DND-41 (cell line): ENCODE results near the gene FRMD3.

Experiments used
- ATAC-seq: fragments of 200-7000 bp; cut with Tn5 transposase; 3 replicates; pipeline ENCODE4 v1.9.1; 2021; ENCODE audit warnings: low read depth; ENCODE audit not compliant: insufficient read depth
- DNase-seq: peaks from one replicate; pipeline ENCODE4 v3.0.0-alpha.2; 2020
- H2AFZ ChIP-seq: 2 replicates; pipeline ENCODE4 v1.6.0; 2012; ENCODE audit warnings: low read depth, low read length
- H3K27ac ChIP-seq: 2 replicates; pipeline ENCODE4 v1.5.1; 2012; ENCODE audit warnings: low read length, inconsistent platforms
- H3K27me3 ChIP-seq: fragments of 200-600 bp; sonication (generic); 2 replicates; pipeline ENCODE4 v1.6.0; 2012; ENCODE audit warnings: low read length, mild to moderate bottlenecking, inconsistent platforms; ENCODE audit not compliant: insufficient read depth, poor library complexity
- H3K36me3 ChIP-seq: 2 replicates; pipeline ENCODE4 v1.5.1; 2012; ENCODE audit warnings: low read length, inconsistent platforms; ENCODE audit not compliant: insufficient read depth
- H3K4me1 ChIP-seq: 2 replicates; pipeline ENCODE4 v1.5.1; 2012; ENCODE audit warnings: mild to moderate bottlenecking, low read length; ENCODE audit not compliant: insufficient read depth
- H3K4me2 ChIP-seq: 2 replicates; pipeline ENCODE4 v1.6.0; 2012; ENCODE audit warnings: mild to moderate bottlenecking, moderate library complexity, low read length, inconsistent platforms; ENCODE audit not compliant: insufficient read depth
- H3K4me3 ChIP-seq, 2 experiments: fragments of 200-600 bp in 1 of 2; shearing (Covaris generic) in 1 of 2; 2 replicates each; pipeline ENCODE4 v1.5.1; 2012 to 2016; ENCODE audit warnings: inconsistent platforms in 2 of 2, low read length in 2 of 2, mild to moderate bottlenecking in 2 of 2, low read depth in 1 of 2, moderate library complexity in 1 of 2
- H3K79me2 ChIP-seq: 2 replicates; pipeline ENCODE4 v1.6.0; 2012; ENCODE audit warnings: low read length, inconsistent platforms; ENCODE audit not compliant: insufficient read depth
- H3K9ac ChIP-seq: 2 replicates; pipeline ENCODE4 v1.6.0; 2012; ENCODE audit warnings: low read depth, mild to moderate bottlenecking, inconsistent platforms, low read length, moderate library complexity
- H3K9me3 ChIP-seq: 2 replicates; pipeline ENCODE4 v1.5.1; 2012; ENCODE audit warnings: low read length, moderate library complexity, mild to moderate bottlenecking, inconsistent platforms; ENCODE audit not compliant: insufficient read depth, severe bottlenecking
- H4K20me1 ChIP-seq: 2 replicates; pipeline ENCODE4 v1.6.0; 2012; ENCODE audit warnings: low read length; ENCODE audit not compliant: insufficient read depth
- CTCF ChIP-seq: IDR thresholded peaks from 2 replicates; pipeline ENCODE4 v1.5.1; 2012; ENCODE audit warnings: borderline replicate concordance, low read length, moderate library complexity, mild to moderate bottlenecking; ENCODE audit not compliant: poor library complexity, severe bottlenecking; ENCODE audit errors: extremely low read depth
- EZH2 ChIP-seq: IDR thresholded peaks from 3 replicates; pipeline ENCODE4 v1.6.1; 2012; ENCODE audit warnings: borderline replicate concordance, low read depth, mild to moderate bottlenecking, moderate library complexity, low read length, inconsistent platforms; ENCODE audit not compliant: severe bottlenecking

The FRMD3 gene

GRCh38 chr9:83264315-83264714 is 273.9 kb downstream of the FRMD3 start:
- Histone ChIP-seq H3K27me3 (no peaks in the 10 kb centered on the region), H3K9ac (no peak overlapping the region), H3K4me1 (no peaks in the 10 kb centered on the region), H3K79me2 (no peaks in the 10 kb centered on the region), H3K4me3 (no peak overlapping the region), H2AFZ (no peak overlapping the region), H3K36me3 (no peaks in the 10 kb centered on the region), H4K20me1 (no peaks in the 10 kb centered on the region), H3K4me2 (no peak overlapping the region), H3K9me3 (no peaks in the 10 kb centered on the region), H3K27ac (no peak overlapping the region)
- DNase-seq: no peak
- TF ChIP-seq CTCF (no peak), EZH2 (no peak)
- ATAC-seq: no peak

- H3K79me2 ChIP-seq: no peaks in the 10 kb centered on the region
- TF ChIP-seq CTCF: no peak
- no peak for TF ChIP-seq EZH2
- H3K9ac ChIP-seq: no peak overlapping the region
These were observed 278.6 kb downstream of the FRMD3 start for GRCh38 chr9:83259558-83259957.

GRCh38 chr9:83257937-83258891 is 280.0 kb downstream of the FRMD3 start:
- Histone ChIP-seq H3K4me2 (no peak overlapping the region), H3K27ac (no peak overlapping the region), H2AFZ (no peak overlapping the region), H3K79me2 (no peaks in the 10 kb centered on the region), H4K20me1 (no peaks in the 10 kb centered on the region), H3K36me3 (no peaks in the 10 kb centered on the region), H3K9me3 (no peaks in the 10 kb centered on the region), H3K4me3 (no peak overlapping the region), H3K27me3 (no peaks in the 10 kb centered on the region), H3K4me1 (no peaks in the 10 kb centered on the region), H3K9ac (no peak overlapping the region)
- ATAC-seq: no peak
- DNase-seq: no peak
- TF ChIP-seq EZH2: no peak
- TF ChIP-seq CTCF: no peak

More at GRCh38 chr9:83259558-83259957, 278.6 kb downstream of the FRMD3 start:
- Histone ChIP-seq H4K20me1 (no peaks in the 10 kb centered on the region), H3K4me2 (no peak overlapping the region), H2AFZ (no peak overlapping the region), H3K27me3 (no peaks in the 10 kb centered on the region), H3K4me1 (no peaks in the 10 kb centered on the region), H3K4me3 (no peak overlapping the region), H3K27ac (no peak overlapping the region), H3K9me3 (no peaks in the 10 kb centered on the region), H3K36me3 (no peaks in the 10 kb centered on the region)
- no peak for ATAC-seq
- DNase-seq: no peak
